ENCODE results near the gene ITPR3.

GRCh38 chr6:33704215-33705066 is 83.3 kb downstream of the ITPR3 start:
- TF ChIP-seq CTCF (IDR thresholded peaks at IDR 0.05) (no peak), POLR2AphosphoS5 (IDR thresholded peaks at IDR 0.05) (no peak)

Measured in suprapubic skin (tissue), 3 donors.